T-helper 1 cell (primary cell): Measurements from ENCODE around the gene TMEM202.
"Not testable (repeated sequence)": the region's sequence is repeated elsewhere in the genome, so short reads cannot be mapped to it uniquely, and the experiment has no call there.

Source experiments
- DNase-seq, 5 donors: peaks; one replicate each; pipeline ENCODE4 v3.0.0-alpha.2; 2012 to 2020
- total RNA-seq, 4 donors: gene quantifications; one replicate each; lab custom pipeline; 2026; lab: John Stamatoyannopoulos, UW

The TMEM202 gene, protein sequence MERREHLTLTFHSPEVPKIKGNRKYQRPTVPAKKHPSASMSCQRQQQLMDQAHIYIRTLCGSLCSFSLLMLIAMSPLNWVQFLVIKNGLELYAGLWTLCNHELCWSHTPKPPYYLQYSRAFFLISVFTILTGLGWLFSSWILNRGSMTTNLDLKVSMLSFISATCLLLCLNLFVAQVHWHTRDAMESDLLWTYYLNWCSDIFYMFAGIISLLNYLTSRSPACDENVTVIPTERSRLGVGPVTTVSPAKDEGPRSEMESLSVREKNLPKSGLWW
- 0 reads per million in 4 donors for total RNA-seq

- DNase-seq = no peak
Observed at GRCh38 chr15:72397796-72398588, at the start of gene TMEM202. Gene TMEM202 (plus strand): TSS chr15:72398305. CDS start chr15:72398327, 22 bp downstream.

DNA sequence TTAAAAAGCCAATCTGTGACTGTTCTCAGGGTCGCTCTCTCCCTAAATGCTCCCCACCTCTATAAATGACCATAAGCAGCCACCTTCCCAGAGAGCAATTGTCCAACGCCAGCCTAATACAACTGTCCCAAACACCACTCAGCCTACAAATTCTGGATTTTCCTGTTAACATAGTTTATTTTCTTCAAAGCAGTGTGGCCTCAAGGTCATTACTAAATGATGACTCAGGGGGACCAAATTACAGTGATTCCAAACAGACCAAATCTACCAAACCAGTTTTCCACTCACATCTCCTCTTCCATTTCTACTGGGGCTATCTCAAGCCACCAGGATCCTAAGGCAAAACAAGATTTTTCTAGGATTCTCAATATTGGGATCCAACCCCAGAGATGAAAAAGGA is 44.8 kb upstream of the TMEM202 start:
- no peak for DNase-seq

GRCh38 chr15:72354496-72354895 is 43.6 kb upstream of the TMEM202 start:
- DNase-seq = no peak

DNA sequence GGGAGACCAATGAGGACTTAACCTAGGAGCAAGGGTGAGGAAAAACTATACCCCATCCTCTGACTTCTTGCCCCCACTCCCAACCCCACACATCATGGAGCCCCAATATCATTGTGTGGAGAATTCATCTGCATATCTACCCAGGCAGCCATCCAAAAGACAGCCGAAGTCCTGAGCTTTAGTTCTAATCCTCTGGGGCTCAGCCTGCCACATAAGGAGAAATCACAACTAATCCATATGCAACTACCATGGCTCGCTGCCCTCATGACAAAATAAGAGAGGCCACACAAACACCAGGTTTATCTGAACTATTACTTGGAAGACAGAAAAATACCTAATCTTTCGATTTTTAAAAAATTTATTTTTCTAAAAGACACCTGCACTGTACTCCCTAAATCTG is 40.0 kb upstream of the TMEM202 start:
- no peak for DNase-seq

- no peak for DNase-seq
Observed at GRCh38 chr15:72358650-72359171, 39.4 kb upstream of the TMEM202 start.

DNA sequence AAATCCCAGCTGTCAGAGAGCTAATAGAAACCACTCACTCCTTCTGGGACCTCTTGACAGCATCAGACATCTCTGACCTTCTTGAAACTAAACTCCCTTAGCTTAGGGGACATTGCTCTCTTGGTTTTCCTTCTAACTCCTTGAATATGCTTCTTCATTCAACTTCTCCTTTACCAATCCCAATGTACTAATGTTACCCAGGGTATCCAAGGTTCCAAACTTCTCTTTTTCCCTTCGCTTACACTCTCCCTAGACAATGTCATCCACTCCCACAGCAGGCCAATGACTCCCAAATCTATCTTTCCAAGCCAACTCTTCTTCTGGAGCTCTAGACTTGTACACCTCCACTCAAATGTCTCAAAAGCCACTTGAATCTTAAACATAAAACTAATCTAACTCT is 36.9 kb upstream of the TMEM202 start:
- no peak for DNase-seq

DNA sequence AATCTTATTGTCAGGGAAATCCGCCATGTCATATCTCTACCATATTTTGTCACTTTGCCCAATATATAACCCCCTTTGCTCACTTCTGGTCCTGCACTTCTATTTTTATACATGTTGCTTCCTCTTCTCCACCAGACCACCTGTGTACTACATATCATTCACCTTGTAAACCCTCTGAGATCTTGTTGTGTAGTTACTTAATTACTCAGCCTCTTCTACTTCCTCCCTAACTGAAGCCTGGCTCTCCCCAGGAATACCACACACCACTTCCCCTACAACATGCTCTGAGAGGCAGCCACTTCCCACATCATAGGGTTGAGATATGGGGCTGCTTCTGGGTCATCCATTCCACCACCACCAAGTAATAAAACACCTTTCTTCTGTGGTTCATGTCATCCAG is 32.3 kb upstream of the TMEM202 start:
- peak in 1 of 5 donors; percentile 44 for DNase-seq

DNA sequence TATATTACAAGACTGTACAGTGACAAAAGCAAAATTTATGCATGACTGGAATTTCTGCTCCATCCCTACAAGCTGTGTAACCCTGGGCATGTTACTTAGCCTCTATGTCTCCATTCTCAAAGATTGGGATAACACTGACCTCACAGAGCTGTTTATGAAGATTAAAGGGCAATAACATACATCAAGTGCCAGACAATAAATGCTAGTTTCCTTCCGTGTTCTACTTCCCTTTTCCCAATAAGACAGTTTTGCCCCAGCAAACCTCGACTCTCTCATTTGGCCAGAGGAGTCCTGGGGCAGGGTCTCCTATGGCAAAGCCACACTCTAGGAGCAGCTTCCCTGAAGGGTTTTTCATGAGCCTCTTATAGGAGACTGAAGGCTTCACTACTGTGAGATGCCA is 29.8 kb upstream of the TMEM202 start:
- DNase-seq = no peak

DNA sequence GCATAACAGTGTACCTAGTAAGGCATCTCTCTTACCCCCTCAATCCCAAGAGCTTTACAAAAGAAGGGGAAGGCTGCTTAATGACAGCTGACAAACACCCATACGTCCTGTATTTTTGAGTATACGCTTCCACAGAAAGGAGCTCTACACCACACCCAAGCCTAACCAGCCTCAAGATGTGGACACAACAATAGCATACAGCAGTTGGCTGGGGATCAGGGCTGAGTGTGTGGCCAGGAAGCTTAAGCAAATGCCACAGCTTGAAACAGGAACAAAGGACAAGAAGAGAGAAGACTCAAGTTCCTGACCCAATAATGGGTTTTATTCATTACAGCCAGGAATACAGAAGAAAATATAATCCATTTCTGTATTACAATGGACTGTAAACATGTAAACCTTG is 29.2 kb upstream of the TMEM202 start:
- no peak for DNase-seq

DNA sequence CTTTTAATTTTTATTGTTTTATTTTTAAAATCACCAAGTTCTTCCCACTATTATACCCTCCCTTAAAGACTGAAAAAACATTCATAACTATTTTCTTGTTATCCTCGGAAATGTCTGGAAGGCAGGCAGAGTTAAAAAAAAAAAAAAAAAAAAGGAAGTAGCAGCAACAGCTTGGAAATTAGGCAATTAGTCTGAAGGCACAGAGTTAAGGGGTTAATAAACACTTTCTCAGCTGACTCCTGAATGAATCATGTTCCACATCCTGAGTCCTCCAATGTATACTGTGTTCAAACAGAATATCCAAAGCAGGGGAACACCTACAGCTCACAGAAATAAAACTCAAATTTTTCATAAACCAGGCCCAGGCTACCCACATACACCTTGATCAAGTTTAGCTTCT is 28.1 kb upstream of the TMEM202 start:
- no peak for DNase-seq

DNA sequence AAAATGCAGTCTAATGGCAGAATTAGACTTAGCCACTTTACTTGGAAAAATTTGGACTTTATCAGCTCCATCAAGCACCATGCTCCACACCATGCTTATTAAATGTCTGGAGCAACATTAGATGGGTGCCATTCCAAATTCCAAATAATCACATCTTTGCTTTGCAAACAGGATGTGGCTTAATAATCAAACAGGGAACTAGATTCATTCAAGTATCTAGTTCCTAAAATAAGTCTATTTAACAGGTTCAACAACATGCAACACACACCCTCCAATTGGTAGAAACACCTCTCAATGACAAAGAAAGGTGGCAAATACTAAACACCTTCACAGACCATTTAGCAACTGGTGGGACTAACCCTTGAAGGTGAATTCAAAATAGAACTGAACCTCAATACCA is 25.7 kb upstream of the TMEM202 start:
- DNase-seq = no peak

GRCh38 chr15:72375501-72375845 is 22.6 kb upstream of the TMEM202 start:
- DNase-seq = no peak

DNA sequence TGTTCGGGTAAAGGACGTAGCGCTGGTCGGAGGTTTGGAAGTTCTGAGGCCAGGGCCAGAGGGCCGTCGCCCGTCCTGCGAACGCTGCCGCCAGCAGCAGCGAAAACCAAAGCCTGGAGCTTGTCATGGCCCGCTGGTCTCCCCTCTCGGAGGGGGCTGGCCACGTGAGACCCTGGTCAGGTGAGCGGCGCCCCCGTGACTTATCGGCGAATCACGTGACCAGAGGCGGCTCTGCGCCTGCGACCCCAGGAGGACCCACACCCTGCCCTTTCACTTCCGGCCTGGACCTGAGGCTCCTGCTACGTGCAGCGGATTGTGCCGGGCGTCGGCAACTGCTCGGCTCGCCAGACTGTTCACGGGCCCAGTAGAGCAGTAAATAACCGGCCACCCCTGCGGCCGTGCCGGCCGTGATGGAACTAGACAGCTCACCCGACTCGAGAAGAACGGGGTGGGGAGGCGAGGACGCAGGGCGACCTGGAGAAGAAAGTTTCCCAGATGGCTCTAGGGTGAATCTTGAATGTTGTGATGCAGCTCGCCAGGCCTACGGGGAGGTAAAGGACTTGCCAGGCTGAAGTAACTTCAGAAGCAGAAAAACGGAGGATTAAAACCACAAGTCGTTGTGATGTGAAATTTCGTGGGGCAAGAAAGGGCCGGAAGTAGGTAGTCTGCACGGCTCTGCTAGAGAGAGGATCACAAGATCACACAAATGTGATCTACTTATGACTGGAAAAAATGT is 22.1 kb upstream of the TMEM202 start, which contains the start of gene HEXA:
TSS of gene HEXA (minus strand) at position 169 of the 736 bp plus-strand sequence. CDS start at position 127, 42 bp downstream.
- peak; percentile 91 to 98 (median 95) for DNase-seq

DNA sequence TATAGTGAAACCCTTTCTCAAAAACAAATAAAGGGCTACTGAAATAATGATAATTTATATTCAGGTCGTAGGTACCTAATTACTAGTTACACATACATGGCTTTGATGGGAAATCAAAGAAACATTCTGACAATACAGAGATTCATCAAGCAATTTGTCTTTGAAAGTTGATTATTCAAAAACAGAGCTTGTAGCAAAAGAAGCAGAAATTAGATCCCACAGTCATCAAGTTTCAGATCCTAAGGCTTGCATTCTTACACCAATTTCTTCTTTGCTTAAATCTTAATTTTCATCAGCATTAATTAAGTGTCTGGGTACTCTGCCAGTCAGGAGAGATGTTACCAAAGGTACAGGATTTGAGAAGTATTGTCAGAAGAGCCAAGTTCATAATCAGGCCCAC is 20.8 kb upstream of the TMEM202 start:
- DNase-seq = no peak

- DNase-seq = not testable (repeated sequence)
Observed at GRCh38 chr15:72379106-72379505, 19.0 kb upstream of the TMEM202 start.

DNA sequence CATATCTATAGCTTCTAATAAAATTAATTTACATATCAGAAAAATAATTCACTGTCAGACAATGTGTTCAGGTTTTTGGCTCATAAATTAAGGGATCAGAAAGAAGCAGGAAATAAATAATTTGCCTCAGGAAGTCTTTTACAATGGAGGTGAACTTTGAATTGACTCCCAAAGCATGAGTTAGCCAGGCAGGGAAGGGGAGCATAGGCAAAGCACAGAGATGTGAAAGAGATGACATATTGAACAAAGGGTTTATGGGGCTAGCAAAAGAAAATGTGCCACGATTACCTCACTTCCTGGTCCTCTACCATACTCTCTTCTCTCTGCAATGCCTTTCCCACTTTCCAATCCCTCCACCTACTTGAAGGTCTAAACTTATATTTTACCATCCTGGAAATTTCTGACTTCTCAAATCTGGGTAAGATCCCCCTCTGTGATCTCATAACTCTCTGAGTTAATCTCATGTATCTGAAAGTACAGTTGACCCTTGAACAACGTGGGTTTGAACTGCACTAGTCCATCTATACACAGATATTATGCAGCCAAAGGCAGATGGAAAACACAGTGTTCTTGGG is 18.2 kb upstream of the TMEM202 start:
- DNase-seq = no peak

GRCh38 chr15:72380743-72381142 is 17.4 kb upstream of the TMEM202 start:
- DNase-seq = no peak

GRCh38 chr15:72382146-72382545 is 16.0 kb upstream of the TMEM202 start:
- DNase-seq = no peak

GRCh38 chr15:72387741-72388140 is 10.4 kb upstream of the TMEM202 start:
- DNase-seq = no peak

DNA sequence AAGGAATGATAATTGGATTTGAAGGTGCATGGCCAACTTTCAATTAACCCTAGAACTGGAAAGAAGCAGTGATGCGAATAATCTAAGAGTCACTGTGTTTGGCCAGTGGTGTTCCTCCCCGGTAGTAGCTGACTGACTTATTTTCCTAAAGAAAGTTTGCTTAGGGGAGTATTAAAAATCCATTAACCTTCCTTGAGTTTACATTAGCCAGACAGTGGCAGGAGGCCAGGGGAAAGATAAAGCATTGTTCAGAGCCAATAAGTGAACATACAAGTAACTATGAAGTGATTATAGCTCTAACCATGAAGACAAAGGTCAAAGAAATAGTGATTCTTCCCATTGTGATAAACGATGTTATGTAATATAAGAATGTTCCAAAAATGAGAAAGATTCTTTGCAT is 8.9 kb upstream of the TMEM202 start:
- no peak for DNase-seq

DNA sequence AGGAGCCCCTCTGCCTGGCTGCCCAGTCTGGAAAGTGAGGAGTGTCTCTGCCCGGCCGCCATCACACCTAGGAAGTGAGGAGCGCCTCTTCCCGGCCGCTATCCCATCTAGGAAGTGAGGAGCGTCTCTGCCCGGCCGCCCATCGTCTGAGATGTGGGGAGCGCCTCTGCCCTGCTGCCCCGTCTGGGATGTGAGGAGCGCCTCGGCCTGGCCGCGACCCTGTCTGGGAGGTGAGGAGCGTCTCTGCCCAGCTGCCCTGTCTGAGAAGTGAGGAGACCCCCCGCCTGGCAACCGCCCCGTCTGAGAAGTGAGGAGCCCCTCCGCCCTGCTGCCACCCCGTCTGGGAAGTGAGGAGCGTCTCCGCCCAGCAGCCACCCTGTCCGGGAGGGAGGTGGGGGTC is 1.8 kb upstream of the TMEM202 start:
- DNase-seq = not testable (repeated sequence)

DNA sequence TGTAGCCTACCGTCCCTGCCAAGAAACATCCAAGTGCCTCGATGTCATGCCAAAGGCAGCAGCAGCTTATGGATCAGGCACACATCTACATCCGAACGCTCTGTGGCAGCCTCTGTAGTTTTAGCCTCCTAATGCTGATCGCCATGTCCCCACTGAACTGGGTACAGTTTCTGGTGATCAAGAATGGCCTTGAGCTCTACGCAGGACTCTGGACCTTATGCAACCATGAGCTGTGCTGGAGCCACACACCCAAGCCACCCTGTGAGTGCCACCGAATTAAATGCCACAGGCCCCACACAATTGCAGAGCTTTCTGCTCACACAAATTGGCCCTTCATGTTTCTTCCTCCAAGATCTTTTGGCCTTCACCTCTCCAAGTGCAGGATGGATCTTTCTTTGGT is 543 bp downstream of the TMEM202 start:
- no peak for DNase-seq

DNA sequence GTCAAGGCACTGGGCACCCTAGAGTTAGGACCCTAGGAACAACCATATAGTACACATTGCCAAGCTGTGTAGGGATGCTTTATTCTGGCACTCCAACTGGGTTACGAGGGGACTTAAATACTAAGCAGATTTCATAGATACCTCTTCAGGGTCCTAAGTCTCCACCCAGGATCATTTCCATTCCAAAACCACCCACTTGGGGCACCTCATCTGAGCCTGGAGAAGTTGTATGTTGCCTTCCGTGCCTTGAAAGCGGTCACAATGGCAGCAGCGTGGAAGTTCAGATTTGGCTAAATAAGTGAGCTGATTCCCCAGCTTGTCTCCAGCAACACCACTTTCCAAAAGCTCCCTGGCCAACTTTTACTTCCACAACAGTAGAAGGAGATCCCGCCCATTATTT is 4.6 kb downstream of the TMEM202 start:
- DNase-seq = no peak
